Fibroblast of mammary gland (primary cell): Measurements from ENCODE around the gene ESAM.

Source experiments
- DNase-seq: peaks from one replicate; pipeline ENCODE4 v3.0.0-alpha.2; 2010; ENCODE audit warnings: low read depth
- H3K4me3 ChIP-seq: 2 replicates; pipeline ENCODE4 v1.5.1; 2011; ENCODE audit warnings: low read depth, mild to moderate bottlenecking, low read length, moderate library complexity; ENCODE audit not compliant: control insufficient read depth
- CTCF ChIP-seq: conservative IDR thresholded peaks from 2 replicates; pipeline ENCODE4 v1.5.1; 2011; ENCODE audit warnings: low read depth, low read length, inconsistent platforms; ENCODE audit not compliant: control insufficient read depth, insufficient read depth

ESAM gene

GRCh38 chr11:124801014-124801413, 38.9 kb upstream of the ESAM start:
- DNase-seq = peak; percentile 82
- no peak for TF ChIP-seq CTCF
- peak overlapping the region; percentile 73 for H3K4me3 ChIP-seq

GRCh38 chr11:124800226-124800929, 38.3 kb upstream of the ESAM start, which contains the start of gene MSANTD2:
Gene MSANTD2, minus strand, starts transcription at chr11:124800406. Its CDS starts 26 bp downstream, at chr11:124800380.
- no peak for TF ChIP-seq CTCF
- DNase-seq = peak; percentile 63
- peak within 1 kb of the TSS; percentile 73 for H3K4me3 ChIP-seq

GRCh38 chr11:124799348-124800225, 37.5 kb upstream of the ESAM start:
- TF ChIP-seq CTCF = no peak
- peak overlapping the region; percentile 73 for H3K4me3 ChIP-seq
- peak; percentile 14 for DNase-seq

- no peak for TF ChIP-seq CTCF
- peak; percentile 76 for DNase-seq
- H3K4me3 ChIP-seq = peak overlapping the region; percentile 73
Measured at GRCh38 chr11:124798991-124799347, 36.9 kb upstream of the ESAM start.

- no peak for DNase-seq
- no peak for TF ChIP-seq CTCF
- H3K4me3 ChIP-seq = no peak overlapping the region
Measured at GRCh38 chr11:124796312-124796711, 34.2 kb upstream of the ESAM start.

GRCh38 chr11:124793466-124794278, 31.6 kb upstream of the ESAM start:
- peak; percentile 62 for DNase-seq
- TF ChIP-seq CTCF = peak; percentile 77

More at GRCh38 chr11:124793466-124794278, 31.6 kb upstream of the ESAM start:
- H3K4me3 ChIP-seq = no peak overlapping the region
